Stomach (tissue), 19 donors: Measurements from ENCODE around the gene IGFBP3. TPM values are rescaled to one million over a fixed set of nuclear protein-coding genes. Genes with fewer than 3 reads are reported as not detected.

Experiments used
- DNase-seq, 2 donors: peaks; one replicate each; pipeline versions ENCODE4 v3.0.0 to v3.0.0-alpha.2; 2013 to 2019
- H3K27ac ChIP-seq, 5 donors: fragments of 200-600 bp in 4 of 5; sonication (generic) in 4 of 5; one replicate each; pipeline ENCODE4 v1.5.1; 2013 to 2019; ENCODE audit warnings: mild to moderate bottlenecking in 1 of 5, moderate library complexity in 1 of 5
- H3K27me3 ChIP-seq, 3 donors: fragments of 200-600 bp; sonication (generic); one replicate each; pipeline ENCODE4 v1.5.1; 2017 to 2019; ENCODE audit warnings: mixed run types in 1 of 3
- H3K36me3 ChIP-seq, 4 donors: fragments of 200-600 bp; sonication (generic); 1 replicate in 3 of 4; 2 replicates in 1 of 4; pipeline ENCODE4 v1.5.1; 2016 to 2019
- H3K4me1 ChIP-seq, 4 donors: fragments of 200-600 bp; sonication (generic); one replicate each; pipeline ENCODE4 v1.5.1; 2016 to 2019
- H3K4me3 ChIP-seq, 4 donors: fragments of 200-600 bp; sonication (generic) in 3 of 4; one replicate each; pipeline ENCODE4 v1.5.1; 2016 to 2019; ENCODE audit warnings: mild to moderate bottlenecking in 1 of 4
- H3K9me3 ChIP-seq, 4 donors: fragments of 200-600 bp; sonication (generic); one replicate each; pipeline ENCODE4 v1.5.1; 2016 to 2019
- CTCF ChIP-seq, 7 experiments: fragments of 450-650 bp in 4 of 7; fragments of 200-600 bp in 3 of 7; sonication (generic) in 3 of 7; IDR thresholded peaks; one replicate each; pipeline ENCODE4 v1.5.1; 2016 to 2019; ENCODE audit warnings: antibody characterized with exemption in 7 of 7, control low read depth in 2 of 7, mild to moderate bottlenecking in 1 of 7
- EP300 ChIP-seq: sonication (generic); formaldehyde crosslinking; IDR thresholded peaks from one replicate; pipeline ENCODE4 v1.6.1; 2017; ENCODE audit warnings: antibody characterized with exemption
- POLR2A ChIP-seq, 4 donors: fragments of 450-650 bp; IDR thresholded peaks; one replicate each; pipeline ENCODE4 v1.6.1; 2016; ENCODE audit warnings: antibody characterized with exemption in 4 of 4, control low read depth in 2 of 4, mild to moderate bottlenecking in 1 of 4, moderate library complexity in 1 of 4
- POLR2AphosphoS5 ChIP-seq, 3 donors: sonication (generic); formaldehyde crosslinking; IDR thresholded peaks; one replicate each; pipeline ENCODE4 v1.6.1; 2016; ENCODE audit warnings: antibody characterized with exemption in 3 of 3
- whole genome bisulfite sequencing, 5 donors: extraction: QIAGEN DNeasy Blood & Tissue Kit in 3 of 5; methylation state at CpG; one replicate each; pipeline versions ENCODE4 v1.1.5 to v1.1.7; 2013 to 2018; 5-methylcytosine and 5-hydroxymethylcytosine counted together
- intact Hi-C: fragments of 100-400 bp; cut with DNase I; formaldehyde crosslinking; loops from one replicate; pipeline ENCODE4 v1.15.1; 2023; ENCODE audit warnings: low total_unique reads
- long read RNA-seq, 10 donors: transcript quantifications; one replicate each; lab custom pipeline, GENCODE V29; 2026
- polyA plus RNA-seq, 3 donors: library from polyadenylated mRNA; stranded (reverse); fragments of 200-250 nt; gene quantifications; one replicate each; pipeline ENCODE4 v1.2.3, GENCODE V29; 2013
- total RNA-seq, 5 donors: library from RNA; depleted of rRNA; stranded (reverse); fragments of >200 nt; gene quantifications; one replicate each; pipeline versions ENCODE4 v1.1.0 to v1.2.3, GENCODE V29; 2014 to 2016
- donor health status: healthy with polysubstance abuse.
- donor health status: Bipolar disorder and iron deficiency.
- donor health status: healthy.

IGFBP3 gene
- total RNA-seq (100 to 1,000 TPM in 3 of 5 donors, 10 to 100 TPM in 2; 12.1 to 218 (median 109) TPM), polyA plus RNA-seq (10 to 100 TPM; 17.9 to 45.4 (median 20.7) TPM)
- long read RNA-seq, donor 1, transcript IGFBP3-201 (5 exons, 2,262 nt): major isoform, 10 of 12 reads
- long read RNA-seq, donor 1, partial matches to known transcripts: 0 of 12 reads
- long read RNA-seq, donor 1, other reads (novel, unspliced or antisense): 0 of 12 reads
- long read RNA-seq, donor 2, transcript IGFBP3-201 (5 exons, 2,262 nt): major isoform, 22 of 30 reads
- long read RNA-seq, donor 2, partial matches to known transcripts: 5 of 30 reads
- long read RNA-seq, donor 2, other reads (novel, unspliced or antisense): 0 of 30 reads
- long read RNA-seq, donor 3, transcript IGFBP3-201 (5 exons, 2,262 nt): major isoform, 12 of 13 reads
- long read RNA-seq, donor 3, partial matches to known transcripts: 0 of 13 reads
- long read RNA-seq, donor 3, other reads (novel, unspliced or antisense): 0 of 13 reads
- long read RNA-seq, donor 4, partial matches to known transcripts: 0 of 3 reads
- long read RNA-seq, donor 4, other reads (novel, unspliced or antisense): 0 of 3 reads
- long read RNA-seq, donor 5, transcript IGFBP3-208 (2 exons, 574 nt): minor isoform, 8 of 50 reads
- long read RNA-seq, donor 5, transcript IGFBP3-201 (5 exons, 2,262 nt): major isoform, 38 of 50 reads
- long read RNA-seq, donor 5, partial matches to known transcripts: 0 of 50 reads
- long read RNA-seq, donor 5, other reads (novel, unspliced or antisense): 0 of 50 reads
- long read RNA-seq, donor 6, transcript IGFBP3-208 (2 exons, 574 nt): minor isoform, 9 of 60 reads
- long read RNA-seq, donor 6, transcript IGFBP3-201 (5 exons, 2,262 nt): major isoform, 44 of 60 reads
- long read RNA-seq, donor 6, partial matches to known transcripts: 6 of 60 reads
- long read RNA-seq, donor 6, other reads (novel, unspliced or antisense): 0 of 60 reads
- long read RNA-seq, donor 7, transcript IGFBP3-208 (2 exons, 574 nt): minor isoform, 7 of 186 reads
- long read RNA-seq, donor 7, transcript IGFBP3-201 (5 exons, 2,262 nt): major isoform, 72 of 186 reads
- long read RNA-seq, donor 7, partial matches to known transcripts: 106 of 186 reads
- long read RNA-seq, donor 7, other reads (novel, unspliced or antisense): 0 of 186 reads
- long read RNA-seq, donor 8, transcript IGFBP3-201 (5 exons, 2,262 nt): major isoform, 19 of 22 reads
- long read RNA-seq, donor 8, partial matches to known transcripts: 0 of 22 reads
- long read RNA-seq, donor 8, other reads (novel, unspliced or antisense): 0 of 22 reads
- long read RNA-seq, donor 9, transcript IGFBP3-207 (2 exons, 583 nt): minor isoform, 5 of 39 reads
- long read RNA-seq, donor 9, transcript IGFBP3-201 (5 exons, 2,262 nt): major isoform, 19 of 39 reads
- long read RNA-seq, donor 9, transcript IGFBP3-208 (2 exons, 574 nt): minor isoform, 8 of 39 reads
- long read RNA-seq, donor 9, partial matches to known transcripts: 6 of 39 reads
- long read RNA-seq, donor 9, other reads (novel, unspliced or antisense): 0 of 39 reads
- long read RNA-seq, donor 10, transcript IGFBP3-201 (5 exons, 2,262 nt): major isoform, 5 of 6 reads
- long read RNA-seq, donor 10, partial matches to known transcripts: 0 of 6 reads
- long read RNA-seq, donor 10, other reads (novel, unspliced or antisense): 0 of 6 reads

GRCh38 chr7:45920502-45921380 lies at the start of gene IGFBP3:
Gene IGFBP3 (minus strand): TSS chr7:45921272. CDS start chr7:45921140, 132 bp downstream.
- intact Hi-C loops: no loop called here
- Histone ChIP-seq H3K27me3 (peaks cover 6 to 60% (median 45%) of the 10 kb centered on the region in 3 donors), H3K4me3 (peak within 1 kb of the TSS; percentile 49 to 56 (median 50)), H3K27ac (peak within 1 kb of the TSS in 3 of 5 donors; percentile 20 to 58 (median 54)), H3K36me3 (peaks cover 0 to 8% (median 3%) of the 10 kb centered on the region in 4 donors), H3K9me3 (no peaks in the 10 kb centered on the region), H3K4me1 (peaks cover 30 to 60% (median 49%) of the 10 kb centered on the region in 4 donors)
- WGBS, 5 donors: 1 to 4% (median 3%) methylated on average over 48 to 111 of the region's 111 CpGs
- no peak for TF ChIP-seq EP300
- TF ChIP-seq POLR2A (IDR thresholded peaks at IDR 0.05): no peak
- no peak for TF ChIP-seq POLR2AphosphoS5 (IDR thresholded peaks at IDR 0.05)
- no peak for TF ChIP-seq CTCF (IDR thresholded peaks at IDR 0.05)
- peak in 1 of 2 donors; percentile 86 for DNase-seq

GRCh38 chr7:45970454-45970853 lies 49.4 kb upstream of the IGFBP3 start:
- no peak for DNase-seq
- H3K9me3 ChIP-seq: no peaks in the 10 kb centered on the region
- H3K27me3 ChIP-seq: no peaks in the 10 kb centered on the region
- H3K36me3 ChIP-seq: no peaks in the 10 kb centered on the region
- intact Hi-C loops: no loop called here
- WGBS, 5 donors: 66 to 88% (median 76%) methylated on average over 2 of the region's 2 CpGs
- H3K4me3 ChIP-seq: no peak overlapping the region
- no peak overlapping the region for H3K27ac ChIP-seq
- no peaks in the 10 kb centered on the region for H3K4me1 ChIP-seq
- TF ChIP-seq EP300: no peak
- TF ChIP-seq POLR2AphosphoS5 (IDR thresholded peaks at IDR 0.05): no peak
- no peak for TF ChIP-seq CTCF (IDR thresholded peaks at IDR 0.05)
- no peak for TF ChIP-seq POLR2A (IDR thresholded peaks at IDR 0.05)

GRCh38 chr7:45969940-45970339 lies 48.9 kb upstream of the IGFBP3 start:
- H3K27ac ChIP-seq: no peak overlapping the region
- no peaks in the 10 kb centered on the region for H3K36me3 ChIP-seq
- intact Hi-C loops: no loop called here
- no peaks in the 10 kb centered on the region for H3K9me3 ChIP-seq
- no peak overlapping the region for H3K4me3 ChIP-seq
- H3K4me1 ChIP-seq: no peaks in the 10 kb centered on the region
- no peak for DNase-seq
- WGBS, 5 donors: 70 to 81% (median 76%) methylated on average over 5 of the region's 5 CpGs
- TF ChIP-seq POLR2A (IDR thresholded peaks at IDR 0.05) (no peak), POLR2AphosphoS5 (IDR thresholded peaks at IDR 0.05) (no peak), EP300 (no peak), CTCF (IDR thresholded peaks at IDR 0.05) (no peak)
- H3K27me3 ChIP-seq: no peaks in the 10 kb centered on the region
